Loucy (cell line): ENCODE results near the gene SLC30A7.

Experiments used
- H2AFZ ChIP-seq: fragments of 200-600 bp; sonication (generic); 2 replicates; pipeline ENCODE4 v1.6.0; 2016; ENCODE audit warnings: antibody characterized with exemption, mild to moderate bottlenecking, low read length, moderate library complexity
- H3F3A ChIP-seq: fragments of 200-600 bp; 2 replicates; pipeline ENCODE4 v1.6.0; 2016; ENCODE audit warnings: antibody characterized with exemption, low read depth, mild to moderate bottlenecking
- H3K27me3 ChIP-seq: fragments of 200-600 bp; sonication (generic); 2 replicates; pipeline ENCODE4 v1.6.1; 2014; ENCODE audit warnings: low read length, mild to moderate bottlenecking; ENCODE audit not compliant: insufficient read depth, poor library complexity, severe bottlenecking
- H3K36me3 ChIP-seq: fragments of 200-600 bp; sonication (generic); 2 replicates; pipeline ENCODE4 v1.6.1; 2016; ENCODE audit warnings: low read length; ENCODE audit not compliant: insufficient read depth
- H3K4me1 ChIP-seq: fragments of 200-600 bp; sonication (generic); 2 replicates; pipeline ENCODE4 v1.5.1; 2014; ENCODE audit warnings: low read length, mild to moderate bottlenecking; ENCODE audit not compliant: insufficient read depth, poor library complexity, severe bottlenecking
- H3K4me2 ChIP-seq: fragments of 200-600 bp; sonication (generic); 2 replicates; pipeline ENCODE4 v1.6.0; 2014; ENCODE audit warnings: antibody characterized with exemption, low read length, low read depth, mild to moderate bottlenecking; ENCODE audit not compliant: poor library complexity, severe bottlenecking
- H3K4me3 ChIP-seq: fragments of 200-600 bp; sonication (generic); 2 replicates; pipeline ENCODE4 v1.5.1; 2014; ENCODE audit warnings: low read length, mild to moderate bottlenecking, mixed read lengths; ENCODE audit not compliant: poor library complexity, severe bottlenecking
- H3K79me2 ChIP-seq: fragments of 200-600 bp; sonication (generic); 2 replicates; pipeline ENCODE4 v1.6.1; 2014; ENCODE audit warnings: low read length; ENCODE audit not compliant: insufficient read depth
- H3K9ac ChIP-seq: fragments of 200-600 bp; sonication (generic); 2 replicates; pipeline ENCODE4 v1.6.0; 2014; ENCODE audit warnings: mild to moderate bottlenecking, low read depth, low read length, moderate library complexity; ENCODE audit not compliant: poor library complexity, severe bottlenecking
- H3K9me2 ChIP-seq: fragments of 200-600 bp; sonication (generic); replicated peaks from 2 replicates; pipeline ENCODE4 v1.6.1; 2016; ENCODE audit warnings: low read depth, low read length, mixed read lengths
- H3K9me3 ChIP-seq: fragments of 200-600 bp; sonication (generic); 2 replicates; pipeline ENCODE4 v1.6.1; 2014; ENCODE audit warnings: mild to moderate bottlenecking, antibody characterized with exemption, low read length, low read depth; ENCODE audit not compliant: insufficient read depth
- H4K20me1 ChIP-seq: fragments of 200-600 bp; sonication (generic); 2 replicates; pipeline ENCODE4 v1.6.0; 2014; ENCODE audit warnings: antibody characterized with exemption, low read length, mild to moderate bottlenecking; ENCODE audit not compliant: insufficient read depth, poor library complexity, severe bottlenecking
- EZH2phosphoT487 ChIP-seq: fragments of 200-600 bp; IDR thresholded peaks from 2 replicates; pipeline ENCODE4 v1.6.1; 2018; ENCODE audit warnings: antibody characterized with exemption, mild to moderate bottlenecking, moderate library complexity, borderline replicate concordance
- TF ChIP-seq, protein P1 (sequence below): fragments of 200-600 bp; sonication (generic); conservative IDR thresholded peaks from 2 replicates; pipeline ENCODE4 v1.5.1; 2014; ENCODE audit warnings: mild to moderate bottlenecking, antibody characterized with exemption, low read length

Gene SLC30A7

GRCh38 chr1:100953960-100954730, 58.3 kb downstream of the SLC30A7 start:
- TF ChIP-seq, protein P1, sequence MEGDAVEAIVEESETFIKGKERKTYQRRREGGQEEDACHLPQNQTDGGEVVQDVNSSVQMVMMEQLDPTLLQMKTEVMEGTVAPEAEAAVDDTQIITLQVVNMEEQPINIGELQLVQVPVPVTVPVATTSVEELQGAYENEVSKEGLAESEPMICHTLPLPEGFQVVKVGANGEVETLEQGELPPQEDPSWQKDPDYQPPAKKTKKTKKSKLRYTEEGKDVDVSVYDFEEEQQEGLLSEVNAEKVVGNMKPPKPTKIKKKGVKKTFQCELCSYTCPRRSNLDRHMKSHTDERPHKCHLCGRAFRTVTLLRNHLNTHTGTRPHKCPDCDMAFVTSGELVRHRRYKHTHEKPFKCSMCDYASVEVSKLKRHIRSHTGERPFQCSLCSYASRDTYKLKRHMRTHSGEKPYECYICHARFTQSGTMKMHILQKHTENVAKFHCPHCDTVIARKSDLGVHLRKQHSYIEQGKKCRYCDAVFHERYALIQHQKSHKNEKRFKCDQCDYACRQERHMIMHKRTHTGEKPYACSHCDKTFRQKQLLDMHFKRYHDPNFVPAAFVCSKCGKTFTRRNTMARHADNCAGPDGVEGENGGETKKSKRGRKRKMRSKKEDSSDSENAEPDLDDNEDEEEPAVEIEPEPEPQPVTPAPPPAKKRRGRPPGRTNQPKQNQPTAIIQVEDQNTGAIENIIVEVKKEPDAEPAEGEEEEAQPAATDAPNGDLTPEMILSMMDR: no peak
- TF ChIP-seq EZH2phosphoT487: no peak

DNA sequence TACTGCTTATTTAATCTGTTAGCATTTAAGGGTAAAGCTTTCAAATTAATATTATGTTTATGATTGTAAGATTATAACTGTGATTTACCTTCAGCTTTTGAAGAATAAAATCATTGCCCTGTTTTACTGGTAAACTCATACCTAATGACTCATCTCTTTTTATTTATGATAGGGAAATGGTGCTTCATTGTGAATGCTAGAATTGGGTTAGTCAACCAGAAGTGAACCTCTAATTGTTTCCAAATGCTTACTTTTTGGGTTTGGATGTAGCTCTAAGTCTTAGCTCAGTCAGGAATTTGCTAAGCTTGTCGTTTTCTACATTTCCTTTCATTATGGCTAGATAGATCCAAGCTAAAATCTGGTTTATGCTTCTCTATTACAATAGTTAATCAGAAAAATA, 59.4 kb downstream of the SLC30A7 start:
- Histone ChIP-seq H3K4me1 (no peaks in the 10 kb centered on the region), H3F3A (no peaks in the 10 kb centered on the region), H4K20me1 (no peaks in the 10 kb centered on the region), H3K4me3 (no peak overlapping the region), H3K79me2 (no peaks in the 10 kb centered on the region), H3K27me3 (no peaks in the 10 kb centered on the region), H3K9me3 (no peaks in the 10 kb centered on the region), H3K9me2 (no peaks in the 10 kb centered on the region), H3K4me2 (no peak overlapping the region), H3K9ac (no peak overlapping the region), H3K36me3 (peaks cover 21% of the 10 kb centered on the region), H2AFZ (no peak overlapping the region)
- no peak for TF ChIP-seq EZH2phosphoT487
- TF ChIP-seq, protein P1: no peak

More at GRCh38 chr1:100953960-100954730, 58.3 kb downstream of the SLC30A7 start:
- Histone ChIP-seq H3F3A (no peaks in the 10 kb centered on the region), H3K9me2 (no peaks in the 10 kb centered on the region), H3K4me2 (no peak overlapping the region), H3K4me1 (peaks cover 5% of the 10 kb centered on the region), H3K27me3 (no peaks in the 10 kb centered on the region), H2AFZ (no peak overlapping the region), H3K9me3 (no peaks in the 10 kb centered on the region), H3K36me3 (peaks cover 21% of the 10 kb centered on the region), H3K4me3 (no peak overlapping the region), H4K20me1 (no peaks in the 10 kb centered on the region), H3K79me2 (peaks cover 3% of the 10 kb centered on the region; the same call in 1 of the 2 replicates), H3K9ac (no peak overlapping the region)

DNA sequence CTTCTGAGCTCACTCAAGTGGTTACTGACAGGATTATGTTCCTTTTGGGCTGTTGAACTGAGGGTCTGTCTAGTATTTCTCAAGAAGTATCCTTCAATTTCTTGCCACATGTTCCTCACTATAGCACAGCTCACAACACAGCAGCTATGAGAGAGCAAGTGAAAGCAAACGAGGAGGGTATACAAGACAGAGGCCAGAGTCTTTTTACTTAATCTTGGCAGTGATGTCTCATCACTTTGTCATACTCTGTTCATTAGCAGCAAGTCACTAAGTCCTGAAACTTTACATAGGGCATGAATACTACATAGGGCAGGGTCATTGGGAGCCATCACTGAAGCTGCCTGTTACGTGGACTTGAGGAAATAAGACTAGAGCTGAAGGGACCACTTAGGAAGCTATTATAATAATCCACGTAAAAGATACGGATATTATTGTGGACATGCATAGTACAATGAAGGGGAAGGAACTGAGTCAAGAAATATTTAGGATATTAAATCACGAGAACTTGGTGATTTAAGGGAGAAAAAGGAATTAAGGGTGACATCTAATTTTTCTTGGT, 63.7 kb downstream of the SLC30A7 start:
- no peaks in the 10 kb centered on the region for H4K20me1 ChIP-seq
- H3K4me2 ChIP-seq: no peak overlapping the region

More for the DNA sequence above, 63.7 kb downstream of the SLC30A7 start:
- H3K9ac ChIP-seq: no peak overlapping the region
- H3K4me3 ChIP-seq: no peak overlapping the region
- no peaks in the 10 kb centered on the region for H3K79me2 ChIP-seq
- H3K9me3 ChIP-seq: no peaks in the 10 kb centered on the region
- H2AFZ ChIP-seq: no peak overlapping the region
- TF ChIP-seq, protein P1: no peak
- no peak for TF ChIP-seq EZH2phosphoT487
- no peaks in the 10 kb centered on the region for H3K27me3 ChIP-seq
- H3K4me1 ChIP-seq: no peaks in the 10 kb centered on the region
- no peaks in the 10 kb centered on the region for H3F3A ChIP-seq
- no peaks in the 10 kb centered on the region for H3K9me2 ChIP-seq
- H3K36me3 ChIP-seq: peaks cover 6% of the 10 kb centered on the region
